ENCODE measurements around the gene HTR2A.

Gene HTR2A

DNA sequence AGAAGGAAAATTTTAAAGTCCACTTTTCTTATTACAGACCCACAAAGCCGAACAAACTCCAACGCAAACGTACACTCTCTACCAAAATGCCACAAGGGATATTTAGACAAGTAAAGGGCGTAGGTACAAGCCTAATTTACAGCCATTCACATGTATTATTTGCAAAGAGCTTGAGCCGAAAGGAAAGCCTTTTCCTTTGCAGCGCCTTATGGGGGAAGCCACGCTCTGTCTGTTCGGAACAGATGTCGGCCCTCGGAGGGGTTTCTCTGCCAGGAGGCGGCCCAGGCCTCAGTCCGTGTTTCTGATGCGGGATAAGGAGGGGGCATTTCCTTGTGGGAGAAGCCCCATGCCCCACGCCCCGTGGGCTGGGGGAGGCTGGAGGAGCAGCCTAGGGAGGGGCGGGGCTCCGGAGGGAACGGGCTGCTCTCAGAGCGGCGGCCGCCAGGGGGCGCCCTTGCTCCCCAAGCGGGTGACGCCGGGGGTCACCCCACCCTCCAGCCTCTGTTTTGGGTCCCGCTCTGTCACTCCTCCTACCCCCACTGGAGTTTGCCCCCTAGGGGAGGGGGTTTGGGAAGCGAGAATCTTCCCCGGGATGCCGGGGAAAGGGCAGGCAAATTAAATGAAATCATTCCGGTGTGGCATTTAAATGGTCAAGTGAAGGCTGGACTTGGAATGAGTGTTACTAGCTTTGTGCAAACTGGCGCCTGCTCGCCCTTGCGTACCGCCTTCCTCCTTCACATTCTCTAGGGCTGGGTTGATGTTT is 2.9 kb downstream of the HTR2A start:
- peak overlapping the region; percentile 25 to 77 for H3K18ac ChIP-seq (ENCODE audit: low read depth in 1 of 2, low read length in 2 of 2)
- no peak overlapping the region for H3K14ac ChIP-seq (ENCODE audit: low read length in 2 of 2)
- 21% methylated on average over 23 of the region's 34 CpGs for WGBS
- H2BK120ac ChIP-seq (ENCODE audit: low read depth, low read length), result peak overlapping the region; percentile 66
- H3K36me3 ChIP-seq (ENCODE audit: control insufficient read depth in 1 of 2, insufficient read depth in 2 of 2, low read depth in 1 of 2, low read length in 2 of 2), result peaks cover 0 to 12% of the 10 kb centered on the region in 2 experiments
- H3K23ac ChIP-seq (ENCODE audit: low read length in 2 of 2), result no peak overlapping the region
- H3K4me2 ChIP-seq (ENCODE audit: low read length, poor library complexity, severe bottlenecking), result peak overlapping the region; percentile 79
- no peak overlapping the region for H2BK5ac ChIP-seq (ENCODE audit: low read depth, low read length, poor library complexity, severe bottlenecking)
- peak overlapping the region; percentile 94 for H2AFZ ChIP-seq (ENCODE audit: low read depth, low read length)
- no peak overlapping the region for H3K27ac ChIP-seq (ENCODE audit: low read length, poor library complexity, severe bottlenecking)
- peak overlapping the region in 1 of 2 experiments; percentile 97 for H2BK12ac ChIP-seq (ENCODE audit: low read length in 2 of 2)
- H4K8ac ChIP-seq (ENCODE audit: low read length), result peak overlapping the region; percentile 5
- peak overlapping the region; percentile 29 for H4K91ac ChIP-seq (ENCODE audit: low read length)
- peaks cover 4% of the 10 kb centered on the region for H3K9me3 ChIP-seq (ENCODE audit: control insufficient read depth, low read length)
- peak overlapping the region; percentile 85 for H3K9ac ChIP-seq (ENCODE audit: low read length)
- peak overlapping the region in 1 of 2 experiments; percentile 94 for H3K4ac ChIP-seq (ENCODE audit: low read depth in 1 of 2, low read length in 2 of 2)
- no peaks in the 10 kb centered on the region for H3K4me1 ChIP-seq (ENCODE audit: control insufficient read depth, insufficient read depth, low read depth, low read length)
- peaks cover 0 to 11% of the 10 kb centered on the region in 2 experiments for H3K27me3 ChIP-seq (ENCODE audit: control insufficient read depth in 1 of 2, insufficient read depth in 1 of 2, low read length in 2 of 2)
- H2BK15ac ChIP-seq (ENCODE audit: low read depth, poor library complexity, severe bottlenecking), result no peak overlapping the region
- peak overlapping the region; percentile 57 to 87 for H3K4me3 ChIP-seq (ENCODE audit: insufficient read depth in 1 of 2, low read depth in 1 of 2, low read length in 2 of 2)
- no peak overlapping the region for H2AK5ac ChIP-seq (ENCODE audit: low read length, severe bottlenecking)
- H3K79me1 ChIP-seq (replicated peaks; ENCODE audit: low read length, poor library complexity, severe bottlenecking), result no peaks in the 10 kb centered on the region
- DNase-seq, result peak; percentile 60

DNA sequence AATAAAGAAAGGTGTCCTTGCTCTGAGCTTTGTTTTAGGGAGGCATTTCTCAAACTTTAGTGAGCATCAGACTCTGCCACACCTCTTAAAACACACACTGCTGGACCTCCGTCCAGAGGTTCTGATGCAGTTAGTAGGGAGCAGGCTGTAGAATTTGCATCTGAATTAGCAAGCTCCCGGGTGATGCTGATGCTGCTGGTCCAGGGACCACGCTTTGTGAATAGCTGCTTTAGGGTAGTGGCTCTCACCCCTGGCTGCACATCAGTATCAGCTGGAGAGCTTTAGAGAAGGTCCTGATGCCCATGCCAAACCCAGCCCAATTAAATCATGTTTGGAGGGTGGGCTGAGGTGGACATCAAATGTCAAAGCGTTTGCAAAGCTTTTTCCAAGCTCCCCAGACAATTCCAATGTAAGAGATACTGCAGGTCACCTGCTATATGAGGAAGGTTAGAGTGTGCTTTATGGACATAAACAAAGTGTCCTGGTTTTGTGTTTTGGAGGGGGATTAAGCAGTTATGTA is 3.6 kb downstream of the HTR2A start:
- Histone ChIP-seq H3K23ac (ENCODE audit: low read length in 2 of 2) (no peak overlapping the region), H3K9me3 (ENCODE audit: control insufficient read depth, low read length) (peaks cover 4% of the 10 kb centered on the region), H2BK120ac (ENCODE audit: low read depth, low read length) (no peak overlapping the region), H3K9ac (ENCODE audit: low read length) (peak overlapping the region; percentile 85), H4K8ac (ENCODE audit: low read length) (peak overlapping the region; percentile 67), H3K4me2 (ENCODE audit: low read length, poor library complexity, severe bottlenecking) (no peak overlapping the region), H3K27me3 (ENCODE audit: control insufficient read depth in 1 of 2, insufficient read depth in 1 of 2, low read length in 2 of 2) (peaks cover 0 to 11% of the 10 kb centered on the region in 2 experiments), H2BK12ac (ENCODE audit: low read length in 2 of 2) (no peak overlapping the region), H3K4me3 (ENCODE audit: insufficient read depth in 1 of 2, low read depth in 1 of 2, low read length in 2 of 2) (peak overlapping the region in 1 of 2 experiments; percentile 87), H3K79me1 (replicated peaks; ENCODE audit: low read length, poor library complexity, severe bottlenecking) (no peaks in the 10 kb centered on the region), H2AFZ (ENCODE audit: low read depth, low read length) (no peak overlapping the region), H4K91ac (ENCODE audit: low read length) (no peak overlapping the region), H3K14ac (ENCODE audit: low read length in 2 of 2) (no peak overlapping the region), H3K27ac (ENCODE audit: low read length, poor library complexity, severe bottlenecking) (no peak overlapping the region), H3K4ac (ENCODE audit: low read depth in 1 of 2, low read length in 2 of 2) (no peak overlapping the region), H3K36me3 (ENCODE audit: control insufficient read depth in 1 of 2, insufficient read depth in 2 of 2, low read depth in 1 of 2, low read length in 2 of 2) (peaks cover 0 to 12% of the 10 kb centered on the region in 2 experiments), H2BK5ac (ENCODE audit: low read depth, low read length, poor library complexity, severe bottlenecking) (no peak overlapping the region), H3K18ac (ENCODE audit: low read depth in 1 of 2, low read length in 2 of 2) (no peak overlapping the region), H2AK5ac (ENCODE audit: low read length, severe bottlenecking) (no peak overlapping the region), H3K4me1 (ENCODE audit: control insufficient read depth, insufficient read depth, low read depth, low read length) (no peaks in the 10 kb centered on the region), H2BK15ac (ENCODE audit: low read depth, poor library complexity, severe bottlenecking) (no peak overlapping the region)
- DNase-seq, result no peak
- WGBS, result 49% methylated on average over 3 of the region's 4 CpGs

DNA sequence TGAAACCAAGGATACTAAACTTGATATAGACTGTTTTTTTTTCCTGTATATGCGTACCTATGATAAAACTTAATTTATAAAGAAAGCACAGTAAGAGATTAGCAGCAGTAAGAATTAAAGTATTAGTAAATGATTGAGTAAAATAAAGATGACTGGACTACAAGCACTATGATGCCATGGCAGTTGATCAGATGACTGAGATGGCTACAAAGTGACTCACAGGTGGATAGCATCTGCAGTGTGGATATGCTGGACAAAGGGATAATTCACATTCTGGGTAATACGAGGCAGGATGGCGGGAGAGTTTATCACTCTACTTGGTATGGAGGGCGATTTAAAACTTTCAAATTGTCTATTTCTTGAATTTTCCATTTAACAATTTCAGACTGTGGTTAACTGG is 11.8 kb downstream of the HTR2A start:
- H3K14ac ChIP-seq (ENCODE audit: low read length in 2 of 2), result no peak overlapping the region
- no peak overlapping the region for H3K4ac ChIP-seq (ENCODE audit: low read depth in 1 of 2, low read length in 2 of 2)
- H3K9me3 ChIP-seq (ENCODE audit: control insufficient read depth, low read length), result peaks cover 4% of the 10 kb centered on the region
- no peak overlapping the region for H3K4me2 ChIP-seq (ENCODE audit: low read length, poor library complexity, severe bottlenecking)
- no peak overlapping the region for H4K91ac ChIP-seq (ENCODE audit: low read length)
- no peak overlapping the region for H2BK120ac ChIP-seq (ENCODE audit: low read depth, low read length)
- no peak overlapping the region for H2AFZ ChIP-seq (ENCODE audit: low read depth, low read length)
- H3K27ac ChIP-seq (ENCODE audit: low read length, poor library complexity, severe bottlenecking), result no peak overlapping the region
- no peak overlapping the region for H4K8ac ChIP-seq (ENCODE audit: low read length)
- no peak overlapping the region for H3K4me3 ChIP-seq (ENCODE audit: insufficient read depth in 1 of 2, low read depth in 1 of 2, low read length in 2 of 2)
- no peak overlapping the region for H2BK12ac ChIP-seq (ENCODE audit: low read length in 2 of 2)
- no peak overlapping the region for H2BK5ac ChIP-seq (ENCODE audit: low read depth, low read length, poor library complexity, severe bottlenecking)
- peaks cover 0 to 13% of the 10 kb centered on the region in 2 experiments for H3K36me3 ChIP-seq (ENCODE audit: control insufficient read depth in 1 of 2, insufficient read depth in 2 of 2, low read depth in 1 of 2, low read length in 2 of 2)
- DNase-seq, result no peak
- H3K27me3 ChIP-seq (ENCODE audit: control insufficient read depth in 1 of 2, insufficient read depth in 1 of 2, low read length in 2 of 2), result no peaks in the 10 kb centered on the region
- H2AK5ac ChIP-seq (ENCODE audit: low read length, severe bottlenecking), result no peak overlapping the region
- H2BK15ac ChIP-seq (ENCODE audit: low read depth, poor library complexity, severe bottlenecking), result no peak overlapping the region
- 50% methylated on average over 2 of the region's 4 CpGs for WGBS
- H3K4me1 ChIP-seq (ENCODE audit: control insufficient read depth, insufficient read depth, low read depth, low read length), result no peaks in the 10 kb centered on the region
- H3K9ac ChIP-seq (ENCODE audit: low read length), result no peak overlapping the region
- no peak overlapping the region for H3K23ac ChIP-seq (ENCODE audit: low read length in 2 of 2)
- no peak overlapping the region for H3K18ac ChIP-seq (ENCODE audit: low read depth in 1 of 2, low read length in 2 of 2)
- no peaks in the 10 kb centered on the region for H3K79me1 ChIP-seq (replicated peaks; ENCODE audit: low read length, poor library complexity, severe bottlenecking)

DNA sequence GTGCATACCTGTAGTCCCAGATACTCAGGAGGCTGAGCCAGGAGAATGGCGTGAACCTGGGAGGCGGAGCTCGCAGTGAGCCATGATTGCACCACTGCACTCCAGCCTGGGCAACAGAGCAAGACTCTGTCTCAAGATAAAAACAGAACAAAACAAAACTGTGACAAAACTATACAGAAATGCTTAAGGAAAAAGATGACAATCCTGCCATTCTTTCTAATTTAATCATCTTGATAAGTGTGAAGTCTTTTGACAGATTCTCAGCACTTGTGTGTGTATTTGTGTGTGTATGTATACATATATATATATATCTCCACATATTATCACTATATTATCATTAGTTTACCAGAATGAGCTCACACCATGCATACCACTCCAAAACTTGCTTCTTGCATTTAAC is 12.3 kb downstream of the HTR2A start:
- no peak overlapping the region for H2BK5ac ChIP-seq (ENCODE audit: low read depth, low read length, poor library complexity, severe bottlenecking)

More for the DNA sequence above, 12.3 kb downstream of the HTR2A start:
- 100% methylated on average over 3 of the region's 3 CpGs for WGBS
- Histone ChIP-seq H3K79me1 (replicated peaks; ENCODE audit: low read length, poor library complexity, severe bottlenecking) (no peaks in the 10 kb centered on the region), H2AK5ac (ENCODE audit: low read length, severe bottlenecking) (no peak overlapping the region), H3K4me3 (ENCODE audit: insufficient read depth in 1 of 2, low read depth in 1 of 2, low read length in 2 of 2) (no peak overlapping the region), H4K8ac (ENCODE audit: low read length) (no peak overlapping the region), H3K18ac (ENCODE audit: low read depth in 1 of 2, low read length in 2 of 2) (no peak overlapping the region), H4K91ac (ENCODE audit: low read length) (no peak overlapping the region), H3K9me3 (ENCODE audit: control insufficient read depth, low read length) (peaks cover 1% of the 10 kb centered on the region), H3K27me3 (ENCODE audit: control insufficient read depth in 1 of 2, insufficient read depth in 1 of 2, low read length in 2 of 2) (peaks cover 0 to 3% of the 10 kb centered on the region in 2 experiments), H3K9ac (ENCODE audit: low read length) (no peak overlapping the region), H3K27ac (ENCODE audit: low read length, poor library complexity, severe bottlenecking) (no peak overlapping the region), H2BK15ac (ENCODE audit: low read depth, poor library complexity, severe bottlenecking) (no peak overlapping the region), H3K23ac (ENCODE audit: low read length in 2 of 2) (no peak overlapping the region), H3K4ac (ENCODE audit: low read depth in 1 of 2, low read length in 2 of 2) (no peak overlapping the region), H3K36me3 (ENCODE audit: control insufficient read depth in 1 of 2, insufficient read depth in 2 of 2, low read depth in 1 of 2, low read length in 2 of 2) (peaks cover 0 to 10% of the 10 kb centered on the region in 2 experiments), H2BK12ac (ENCODE audit: low read length in 2 of 2) (no peak overlapping the region), H3K4me2 (ENCODE audit: low read length, poor library complexity, severe bottlenecking) (no peak overlapping the region), H2BK120ac (ENCODE audit: low read depth, low read length) (no peak overlapping the region), H3K14ac (ENCODE audit: low read length in 2 of 2) (no peak overlapping the region), H2AFZ (ENCODE audit: low read depth, low read length) (no peak overlapping the region), H3K4me1 (ENCODE audit: control insufficient read depth, insufficient read depth, low read depth, low read length) (no peaks in the 10 kb centered on the region)
- no peak for DNase-seq
